Type B pancreatic cell (in vitro differentiated cells): ENCODE data around the gene MIP. TPM values are rescaled to one million over a fixed set of nuclear protein-coding genes. Genes with fewer than 3 reads are reported as not detected.
"Not testable (repeated sequence)": the region's sequence is repeated elsewhere in the genome, so short reads cannot be mapped to it uniquely, and the experiment has no call there.

ENCODE experiments used
- DNase-seq: peaks from one replicate; pipeline ENCODE4 v3.0.0; 2021; ENCODE audit warnings: mixed read lengths; ENCODE audit not compliant: unreplicated experiment; ENCODE audit errors: extremely low spot score
- H3K27ac Mint-ChIP-seq: 2 replicates; pipeline ENCODE4 v1.8.0; 2021; ENCODE audit warnings: mild to moderate bottlenecking, mixed read lengths
- H3K27me3 Mint-ChIP-seq: 2 replicates; pipeline ENCODE4 v1.8.0; 2021; ENCODE audit warnings: mixed read lengths
- H3K36me3 Mint-ChIP-seq: 2 replicates; pipeline ENCODE4 v1.8.0; 2021; ENCODE audit warnings: mixed read lengths
- H3K4me1 Mint-ChIP-seq: one replicate; pipeline ENCODE4 v1.8.0; 2021; ENCODE audit warnings: mixed read lengths; ENCODE audit not compliant: unreplicated experiment
- H3K4me3 Mint-ChIP-seq: 2 replicates; pipeline ENCODE4 v1.8.0; 2021; ENCODE audit warnings: mild to moderate bottlenecking, mixed read lengths
- H3K9me3 Mint-ChIP-seq: 2 replicates; pipeline ENCODE4 v1.8.0; 2021; ENCODE audit warnings: mixed read lengths
- CTCF ChIP-seq: fragments of 200-600 bp; sonication (generic); conservative IDR thresholded peaks from 2 replicates; pipeline ENCODE4 v1.5.0; 2021; ENCODE audit warnings: antibody characterized with exemption, mild to moderate bottlenecking
- total RNA-seq: library from RNA; stranded (reverse); gene quantifications from 2 replicates; pipeline ENCODE4 v1.2.1, GENCODE V29; 2021; ENCODE audit warnings: low replicate concordance

MIP gene
- total RNA-seq, 1 donor from 2014 or later = not detected

GRCh38 chr12:56410768-56411167 is 43.7 kb downstream of the MIP start:
- Mint-ChIP-seq H3K27ac (no peak overlapping the region), H3K4me3 (no peak overlapping the region), H3K36me3 (no peaks in the 10 kb centered on the region), H3K4me1 (no peaks in the 10 kb centered on the region), H3K27me3 (no peaks in the 10 kb centered on the region), H3K9me3 (no peaks in the 10 kb centered on the region)
- no peak for TF ChIP-seq CTCF
- no peak for DNase-seq

GRCh38 chr12:56408799-56409417 is 45.5 kb downstream of the MIP start:
- H3K27ac Mint-ChIP-seq = no peak overlapping the region
- H3K9me3 Mint-ChIP-seq = no peaks in the 10 kb centered on the region
- H3K4me3 Mint-ChIP-seq = no peak overlapping the region
- no peak for TF ChIP-seq CTCF
- no peaks in the 10 kb centered on the region for H3K36me3 Mint-ChIP-seq
- H3K27me3 Mint-ChIP-seq = no peaks in the 10 kb centered on the region
- H3K4me1 Mint-ChIP-seq = no peaks in the 10 kb centered on the region
- DNase-seq = no peak

- DNase-seq, H3K27ac Mint-ChIP-seq, H3K4me1 Mint-ChIP-seq, H3K4me3 Mint-ChIP-seq, H3K36me3 Mint-ChIP-seq, H3K9me3 Mint-ChIP-seq, H3K27me3 Mint-ChIP-seq: not testable (repeated sequence)
Measured at GRCh38 chr12:56404227-56404626, 50.2 kb downstream of the MIP start.

GRCh38 chr12:56401612-56402011 is 52.8 kb downstream of the MIP start:
- H3K4me3 Mint-ChIP-seq, H3K36me3 Mint-ChIP-seq, H3K27me3 Mint-ChIP-seq, DNase-seq, H3K9me3 Mint-ChIP-seq, H3K27ac Mint-ChIP-seq, H3K4me1 Mint-ChIP-seq: not testable (repeated sequence)

- H3K27me3 Mint-ChIP-seq, H3K9me3 Mint-ChIP-seq, H3K27ac Mint-ChIP-seq, H3K4me1 Mint-ChIP-seq, H3K36me3 Mint-ChIP-seq, DNase-seq, H3K4me3 Mint-ChIP-seq: not testable (repeated sequence)
Measured at GRCh38 chr12:56401125-56401524, 53.3 kb downstream of the MIP start.

Other genes with a start within 250 kb of the MIP start
- 33.7 and 37.7 TPM in 2 replicates for gene RNF41, start 232.7 kb downstream of the MIP start, total RNA-seq
- 37.5 and 40.0 TPM in 2 replicates for gene NABP2, start 230.3 kb downstream of the MIP start, total RNA-seq
- 23.0 and 37.7 TPM in 2 replicates for gene SLC39A5, start 224.6 kb downstream of the MIP start, total RNA-seq
- 52.9 and 56.1 TPM in 2 replicates for gene ANKRD52, start 196.3 kb downstream of the MIP start, total RNA-seq
- gene COQ10A, start 187.7 kb downstream of the MIP start, total RNA-seq = 21.3 and 26.4 TPM in 2 replicates
- gene CS, start 154.3 kb downstream of the MIP start, total RNA-seq = 278 and 290 TPM in 2 replicates
- gene CNPY2, start 138.7 kb downstream of the MIP start, total RNA-seq = 194 and 217 TPM in 2 replicates
- gene PAN2, start 120.7 kb downstream of the MIP start, total RNA-seq = 58.3 and 77.5 TPM in 2 replicates
- 0.48 and 1.3 TPM in 2 replicates for gene IL23A, start 115.8 kb downstream of the MIP start, total RNA-seq
- 132 and 139 TPM in 2 replicates for gene STAT2, start 94.5 kb downstream of the MIP start, total RNA-seq
- not detected in 2 replicates for gene APOF, start 91.8 kb downstream of the MIP start, total RNA-seq
- gene TIMELESS, start 5.2 kb downstream of the MIP start, total RNA-seq = 23.0 and 57.4 TPM in 2 replicates
- gene SPRYD4, start 13.9 kb upstream of the MIP start, total RNA-seq = 3.7 and 4.8 TPM in 2 replicates
- gene GLS2, start 33.5 kb upstream of the MIP start, total RNA-seq = 6.7 and 7.0 TPM in 2 replicates
- gene RBMS2, start 67.2 kb upstream of the MIP start, total RNA-seq = 42.7 and 45.9 TPM in 2 replicates
- gene BAZ2A, start 175.7 kb upstream of the MIP start, total RNA-seq = 108 and 112 TPM in 2 replicates
- 692 and 828 TPM in 2 replicates for gene ATP5F1B, start 191.3 kb upstream of the MIP start, total RNA-seq
- gene PTGES3, start 233.6 kb upstream of the MIP start, total RNA-seq = 219 and 222 TPM in 2 replicates